Inferior parietal cortex (tissue), 1 donor: ENCODE results near the gene TBC1D14.
A peak's percentile ranks its signal among the peaks of the same experiment; 100 is the strongest.

ENCODE experiments used
- DNase-seq: peaks from one replicate; pipeline ENCODE4 v3.0.0-alpha.2; 2016; ENCODE audit errors: extremely low spot score

Gene TBC1D14

GRCh38 chr4:6951880-6952381 lies 42.3 kb downstream of the TBC1D14 start:
- DNase-seq = no peak

GRCh38 chr4:6953751-6954380 lies 44.2 kb downstream of the TBC1D14 start:
- DNase-seq = no peak

GRCh38 chr4:6955261-6955911 lies 45.8 kb downstream of the TBC1D14 start:
- DNase-seq = no peak

- no peak for DNase-seq
Measured at GRCh38 chr4:6956087-6956433, 46.4 kb downstream of the TBC1D14 start.

- DNase-seq = no peak
Measured at GRCh38 chr4:6956434-6957147, 47.0 kb downstream of the TBC1D14 start.

GRCh38 chr4:6957148-6957520 lies 47.5 kb downstream of the TBC1D14 start:
- no peak for DNase-seq

- DNase-seq = no peak
Measured at GRCh38 chr4:6957994-6958393, 48.4 kb downstream of the TBC1D14 start.

GRCh38 chr4:6959261-6959660 lies 49.6 kb downstream of the TBC1D14 start:
- no peak for DNase-seq

GRCh38 chr4:6960154-6960553 lies 50.5 kb downstream of the TBC1D14 start:
- no peak for DNase-seq

- DNase-seq = no peak
Measured at GRCh38 chr4:6960628-6961412, 51.2 kb downstream of the TBC1D14 start.

- DNase-seq = no peak
Measured at GRCh38 chr4:6961496-6962210, 52.0 kb downstream of the TBC1D14 start.

GRCh38 chr4:6962211-6963041 lies 52.8 kb downstream of the TBC1D14 start:
- peak; percentile 66 for DNase-seq

GRCh38 chr4:6963139-6963611 lies 53.5 kb downstream of the TBC1D14 start:
- DNase-seq = no peak

- DNase-seq = no peak
Measured at GRCh38 chr4:6964858-6965257, 55.2 kb downstream of the TBC1D14 start.

- DNase-seq = no peak
Measured at GRCh38 chr4:6965329-6965728, 55.7 kb downstream of the TBC1D14 start.

GRCh38 chr4:6967846-6968340 lies 58.3 kb downstream of the TBC1D14 start:
- DNase-seq = no peak

- no peak for DNase-seq
Measured at GRCh38 chr4:6968496-6968895, 58.9 kb downstream of the TBC1D14 start.

- no peak for DNase-seq
Measured at GRCh38 chr4:6969826-6970800, 60.5 kb downstream of the TBC1D14 start.
